BJ (cell line): ENCODE results near the gene RLF. TPM values are rescaled to one million over a fixed set of nuclear protein-coding genes. Genes with fewer than 3 reads are reported as not detected.

Experiments used
- CTCF ChIA-PET: fragments of 350-600 bp; formaldehyde crosslinking; extraction: SDS; loops from one replicate; lab custom pipeline; 2021; ENCODE audit warnings: antibody characterized with exemption, inconsistent platforms; lab: Yijun Ruan, JAX
- POLR2A ChIA-PET: fragments of 300-600 bp; sonication (Branson Sonifier 250); formaldehyde crosslinking; extraction: SDS; loops from one replicate; lab custom pipeline; 2021; ENCODE audit warnings: antibody characterized with exemption; lab: Charles Lee
- DNase-seq: peaks from one replicate; pipeline ENCODE4 v3.0.0-alpha.2; 2011; ENCODE audit warnings: low read depth
- H3K27me3 ChIP-seq: 2 replicates; pipeline ENCODE4 v1.6.0; 2011; ENCODE audit warnings: low read length; ENCODE audit not compliant: control insufficient read depth, insufficient read depth
- H3K36me3 ChIP-seq: 2 replicates; pipeline ENCODE4 v1.5.1; 2011; ENCODE audit warnings: low read length; ENCODE audit not compliant: control insufficient read depth, insufficient read depth
- H3K4me3 ChIP-seq: 2 replicates; pipeline ENCODE4 v1.5.1; 2011; ENCODE audit warnings: low read depth, mild to moderate bottlenecking, control low read depth, low read length
- CTCF ChIP-seq: IDR thresholded peaks from 2 replicates; pipeline ENCODE4 v1.5.1; 2011; ENCODE audit warnings: low read depth, mild to moderate bottlenecking, control low read depth, inconsistent platforms, low read length, moderate library complexity; ENCODE audit not compliant: insufficient read depth
- polyA minus RNA-seq: library from RNA; depleted of rRNA, polyadenylated mRNA; stranded (reverse); fragments of >200 nt; gene quantifications from 2 replicates; pipeline ENCODE4 v1.2.3, GENCODE V29; 2011; rRNA and poly(A)+ RNA removed
- polyA plus RNA-seq: library from polyadenylated mRNA; depleted of rRNA; stranded (reverse); fragments of >200 nt; gene quantifications from 2 replicates; pipeline ENCODE4 v1.2.3, GENCODE V29; 2011; rRNA removed

The RLF gene
- polyA plus RNA-seq (4.1 and 6.8 TPM in 2 replicates), polyA minus RNA-seq (5.8 and 7.6 TPM in 2 replicates)

GRCh38 chr1:40161125-40161887, at the start of gene RLF:
RLF (plus strand) TSS chr1:40161387; CDS start chr1:40161400, 13 bp downstream.
- CTCF ChIA-PET, result interaction anchor here (0.6 to 2.5 kb wide), 6 partner anchors 9 to 243 kb away, joined by 3 to 7 read pairs (median 4); no protein-coding TSS in a partner anchor
- POLR2A ChIA-PET, result no interaction called here
- no peak for TF ChIP-seq CTCF
- peak; percentile 57 for DNase-seq
- peaks cover 2% of the 10 kb centered on the region; the same call in 1 of the 2 replicates for H3K27me3 ChIP-seq
- no peaks in the 10 kb centered on the region for H3K36me3 ChIP-seq
- H3K4me3 ChIP-seq, result peak within 1 kb of the TSS; percentile 92

GRCh38 chr1:40114400-40114799, 46.8 kb upstream of the RLF start:
- POLR2A ChIA-PET, result no interaction called here
- CTCF ChIA-PET, result no interaction called here

GRCh38 chr1:40120128-40120527, 41.1 kb upstream of the RLF start:
- no peak overlapping the region for H3K4me3 ChIP-seq
- no peak for DNase-seq
- CTCF ChIA-PET, result interaction anchor here (2.5 kb wide), 1 partner anchor 24 kb away, joined by 12 read pairs; no protein-coding TSS in a partner anchor
- peaks cover 14% of the 10 kb centered on the region for H3K27me3 ChIP-seq
- H3K36me3 ChIP-seq, result no peaks in the 10 kb centered on the region
- no peak for TF ChIP-seq CTCF
- POLR2A ChIA-PET, result no interaction called here

More at GRCh38 chr1:40114400-40114799, 46.8 kb upstream of the RLF start:
- no peak for TF ChIP-seq CTCF
- no peaks in the 10 kb centered on the region for H3K36me3 ChIP-seq
- H3K4me3 ChIP-seq, result no peak overlapping the region
- DNase-seq, result no peak
- H3K27me3 ChIP-seq, result peaks cover 10% of the 10 kb centered on the region

GRCh38 chr1:40122855-40123254, 38.3 kb upstream of the RLF start:
- ChIA-PET POLR2A (no interaction called here), CTCF (no interaction called here)
- no peaks in the 10 kb centered on the region for H3K36me3 ChIP-seq
- DNase-seq, result no peak
- H3K27me3 ChIP-seq, result peaks cover 13% of the 10 kb centered on the region
- no peak for TF ChIP-seq CTCF
- H3K4me3 ChIP-seq, result no peak overlapping the region

GRCh38 chr1:40130892-40131291, 30.3 kb upstream of the RLF start:
- H3K27me3 ChIP-seq, result peaks cover 8% of the 10 kb centered on the region
- no peaks in the 10 kb centered on the region for H3K36me3 ChIP-seq
- DNase-seq, result no peak
- POLR2A ChIA-PET, result no interaction called here
- H3K4me3 ChIP-seq, result no peak overlapping the region
- CTCF ChIA-PET, result interaction anchor here (2.8 kb wide), 1 partner anchor 13 kb away, joined by 13 read pairs; no protein-coding TSS in a partner anchor
- TF ChIP-seq CTCF, result no peak
